GM23248 (cell line): ENCODE results near the gene LDLRAD4.

Experiments used
- EZH2 ChIP-seq: fragments of 200-600 bp; sonication (generic); IDR thresholded peaks from 2 replicates; pipeline ENCODE4 v1.6.1; 2018; ENCODE audit warnings: antibody characterized with exemption, mild to moderate bottlenecking; ENCODE audit not compliant: insufficient read depth, poor library complexity, severe bottlenecking
- EZH2phosphoT487 ChIP-seq: fragments of 200-600 bp; sonication (generic); IDR thresholded peaks from 2 replicates; pipeline ENCODE4 v1.6.1; 2018; ENCODE audit warnings: antibody characterized with exemption, moderate library complexity, mild to moderate bottlenecking, low read depth; ENCODE audit not compliant: insufficient read depth

DNA sequence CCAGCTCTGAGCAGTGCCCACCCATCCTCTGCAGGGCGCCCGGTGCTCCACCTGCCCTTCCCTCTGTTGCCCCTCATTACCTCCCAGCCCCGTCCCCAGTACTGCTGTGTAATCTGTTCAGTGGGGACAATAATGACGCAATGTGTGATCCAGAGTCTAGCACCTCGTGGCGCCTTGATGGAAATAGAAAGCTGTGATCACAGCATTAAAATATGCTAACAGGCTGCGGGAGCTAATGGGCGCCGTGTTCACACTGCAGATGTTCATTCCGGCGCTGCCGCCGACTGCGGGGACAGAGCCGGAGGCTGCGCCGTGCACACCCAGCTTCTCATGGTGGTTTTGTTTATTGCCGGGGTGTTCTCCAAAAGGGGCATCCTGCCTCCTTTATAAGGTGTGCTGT, 235.2 kb downstream of the LDLRAD4 start:
- TF ChIP-seq EZH2, result no peak
- TF ChIP-seq EZH2phosphoT487, result no peak
